HG02943 (cell line): ENCODE data around the gene MEF2B.
"Not testable (repeated sequence)": the region's sequence is repeated elsewhere in the genome, so short reads cannot be mapped to it uniquely, and the experiment has no call there.

ENCODE experiments used
- ATAC-seq: cut with Tn5 transposase; IDR thresholded peaks from one replicate; pipeline ENCODE4 v1.9.1; 2021; ENCODE audit warnings: mild to moderate bottlenecking, low read depth, moderate library complexity; ENCODE audit not compliant: unreplicated experiment

MEF2B gene

GRCh38 chr19:19132912-19133311 is 37.2 kb downstream of the MEF2B start:
- no peak for ATAC-seq

DNA sequence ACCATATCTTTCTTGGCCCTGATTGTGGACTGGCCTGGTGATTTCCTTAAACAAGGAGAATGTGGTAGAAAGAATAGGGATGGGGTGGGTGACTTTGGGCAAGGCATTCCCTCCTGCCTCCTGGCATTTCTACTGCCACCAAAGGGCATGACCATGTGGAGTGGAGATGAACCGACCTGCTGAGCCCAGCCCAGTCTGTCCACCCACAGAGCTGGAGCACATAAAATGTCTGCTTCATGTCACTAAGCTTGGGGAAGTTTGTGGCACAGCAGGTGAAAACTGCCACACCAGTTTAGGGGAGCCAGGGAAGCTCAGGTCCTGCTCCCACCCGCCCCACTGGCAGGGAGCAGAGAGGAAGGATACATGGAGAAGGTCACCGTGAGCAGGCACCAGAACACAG is 38.1 kb downstream of the MEF2B start:
- no peak for ATAC-seq

DNA sequence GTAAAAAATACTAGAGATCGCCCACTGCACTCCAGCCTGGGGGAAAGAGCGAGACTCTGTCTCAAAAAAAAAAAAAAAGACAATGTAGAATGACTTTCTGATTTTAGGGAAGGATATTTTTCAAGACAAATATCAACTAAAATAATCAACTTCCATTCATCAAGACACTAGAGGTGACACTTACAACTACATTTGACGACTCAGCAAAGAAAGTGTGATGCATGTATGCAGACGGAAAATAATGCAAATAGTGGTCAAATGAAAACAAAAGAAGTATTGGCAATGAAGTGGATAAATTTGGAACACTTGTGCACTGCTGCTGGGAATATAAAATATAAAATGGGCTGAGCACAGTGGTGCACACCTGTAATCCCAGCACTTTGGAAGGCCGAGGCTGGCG is 44.0 kb downstream of the MEF2B start:
- no peak for ATAC-seq

- ATAC-seq = no peak
These were observed 46.7 kb downstream of the MEF2B start for GRCh38 chr19:19123386-19123785.

DNA sequence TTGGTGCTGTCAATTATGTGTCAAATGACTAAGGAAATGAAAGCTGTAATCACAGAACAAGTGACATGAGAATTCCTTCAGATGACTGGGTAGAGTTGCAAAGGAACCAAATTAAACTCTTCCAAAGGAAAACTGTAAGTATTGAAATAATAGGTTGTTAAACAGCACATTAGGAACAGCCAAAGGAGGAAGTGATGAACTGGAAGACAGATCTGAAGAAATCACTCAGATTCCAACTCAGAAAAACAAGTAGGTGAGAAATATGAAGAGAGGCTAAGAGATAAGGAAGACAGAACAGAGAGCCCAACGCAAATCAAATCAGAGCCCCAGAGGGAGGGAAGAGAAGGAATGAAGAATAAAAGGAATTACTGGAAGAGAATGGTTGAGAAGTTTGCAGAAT is 47.2 kb downstream of the MEF2B start:
- no peak for ATAC-seq

GRCh38 chr19:19121371-19121770 is 48.7 kb downstream of the MEF2B start:
- ATAC-seq = no peak

DNA sequence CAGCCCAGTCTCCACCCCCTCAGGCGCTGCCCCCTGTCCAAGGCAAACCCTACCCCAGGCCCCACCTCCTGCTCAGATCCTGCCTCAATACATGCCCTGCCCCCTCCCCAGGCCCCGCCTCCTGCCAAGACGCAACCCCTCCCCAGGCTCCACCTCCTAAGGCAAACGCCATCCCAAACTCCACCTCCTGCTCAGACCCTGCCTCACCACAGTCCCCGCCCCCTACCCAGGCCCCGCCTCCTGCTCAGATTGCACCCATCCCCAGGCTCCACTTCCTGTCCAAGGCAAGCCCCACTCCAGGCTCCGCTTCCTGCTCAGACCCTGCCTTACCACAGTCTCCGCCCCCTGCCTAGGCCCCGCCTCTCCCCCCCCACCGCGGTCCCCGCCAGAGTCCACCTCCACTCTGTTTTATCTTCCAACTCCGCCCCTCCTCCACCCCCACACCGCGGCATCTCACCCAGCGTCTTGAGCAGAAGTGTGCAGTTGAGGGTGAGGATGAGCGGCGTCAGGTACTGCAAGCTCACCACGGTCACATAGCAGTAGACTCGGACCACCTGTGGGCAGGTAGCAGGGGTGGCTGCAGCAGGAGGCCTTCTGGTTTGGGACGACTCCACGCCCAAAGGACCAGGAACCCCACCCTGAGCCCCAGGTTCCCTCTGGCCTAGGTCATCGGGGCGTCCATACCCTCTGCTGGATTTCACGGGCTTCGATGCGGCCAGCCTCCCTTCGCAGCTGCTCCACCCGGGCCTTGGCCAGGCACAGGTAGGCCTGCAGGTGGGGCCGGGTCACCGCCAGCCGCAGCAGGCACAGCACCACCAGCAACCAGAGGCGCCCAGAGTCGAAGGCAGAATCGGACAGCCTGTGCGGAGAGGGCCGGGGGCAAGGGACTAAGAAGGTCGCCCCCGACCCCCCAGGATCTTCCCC is 49.5 kb downstream of the MEF2B start:
- no peak for ATAC-seq

- ATAC-seq = no peak
These were observed 50.5 kb downstream of the MEF2B start for GRCh38 chr19:19119325-19120237.

- no peak for ATAC-seq
These were observed 54.1 kb downstream of the MEF2B start for GRCh38 chr19:19115954-19116353.

- ATAC-seq = no peak
These were observed 56.9 kb downstream of the MEF2B start for GRCh38 chr19:19113040-19113626.

- no peak for ATAC-seq
These were observed 58.0 kb downstream of the MEF2B start for GRCh38 chr19:19111967-19112580.

GRCh38 chr19:19111136-19111835 is 58.8 kb downstream of the MEF2B start:
- no peak for ATAC-seq

DNA sequence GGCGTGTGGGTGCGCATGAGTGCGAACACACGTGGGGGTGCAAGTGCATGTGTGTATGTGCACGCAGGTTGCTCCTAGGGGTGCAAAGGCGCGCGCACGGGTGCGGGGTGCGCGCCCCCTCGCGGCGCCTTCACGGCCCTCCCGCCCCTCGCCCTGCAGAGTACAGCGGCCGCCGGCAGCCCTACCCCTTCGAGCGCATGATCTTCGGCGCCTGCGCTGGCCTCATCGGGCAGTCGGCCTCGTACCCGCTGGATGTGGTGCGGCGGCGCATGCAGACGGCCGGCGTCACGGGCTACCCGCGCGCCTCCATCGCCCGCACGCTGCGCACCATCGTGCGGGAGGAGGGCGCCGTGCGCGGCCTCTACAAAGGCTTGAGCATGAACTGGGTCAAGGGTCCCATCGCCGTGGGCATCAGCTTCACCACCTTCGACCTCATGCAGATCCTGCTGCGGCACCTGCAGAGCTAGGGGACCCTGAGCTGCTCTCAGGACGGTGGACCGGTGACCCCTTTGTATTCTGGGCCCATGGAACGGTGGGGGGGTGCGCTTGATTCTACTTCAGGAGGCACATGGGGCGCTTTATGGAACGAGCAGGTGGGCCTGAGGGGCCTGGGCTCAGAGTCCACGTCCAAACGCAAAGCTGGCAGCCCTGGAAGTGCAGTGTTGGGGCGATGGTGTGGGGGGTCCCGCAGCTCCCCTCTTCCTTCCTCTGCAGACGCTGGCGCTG is 59.5 kb downstream of the MEF2B start:
- no peak for ATAC-seq

DNA sequence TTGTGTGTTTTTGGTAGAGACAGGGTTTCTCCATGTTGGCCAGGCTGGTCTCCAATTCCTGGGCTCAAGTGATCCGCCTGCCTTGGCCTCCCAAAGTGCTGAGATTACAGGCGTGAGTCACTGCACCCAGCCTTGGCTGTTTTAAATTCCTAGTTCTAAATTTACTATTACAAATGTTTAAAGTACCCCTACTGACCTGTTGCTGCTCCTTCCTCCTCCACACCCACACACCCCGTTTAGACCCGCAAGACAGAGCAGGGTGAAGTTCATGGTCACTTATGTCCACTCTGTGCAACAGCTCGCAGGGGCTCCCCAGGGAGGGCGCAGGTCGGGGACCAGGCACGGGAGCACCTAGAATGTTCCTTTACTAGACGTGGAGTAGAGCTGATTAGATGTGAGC is 60.5 kb downstream of the MEF2B start:
- no peak for ATAC-seq

GRCh38 chr19:19107654-19108053 is 62.4 kb downstream of the MEF2B start:
- ATAC-seq = no peak

DNA sequence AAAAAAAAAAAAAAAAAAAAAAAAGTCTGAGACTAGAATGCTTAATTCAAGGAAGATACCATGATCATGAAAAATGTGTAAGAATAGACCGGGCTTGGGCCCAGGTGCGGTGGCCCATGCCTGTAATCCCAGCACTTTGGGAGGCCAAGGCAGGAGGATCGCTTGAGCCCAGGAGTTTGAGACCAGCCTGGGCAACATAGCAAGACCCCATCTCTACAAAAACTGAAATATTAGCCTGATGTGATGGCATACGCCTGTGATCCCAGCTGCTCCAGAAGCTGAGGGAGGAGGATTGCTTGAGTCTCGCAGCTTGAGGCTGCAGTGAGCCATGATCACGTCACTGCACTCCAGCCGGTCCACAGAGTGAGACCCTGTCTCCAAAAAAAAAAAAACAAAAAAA is 63.1 kb downstream of the MEF2B start:
- ATAC-seq = not testable (repeated sequence)

DNA sequence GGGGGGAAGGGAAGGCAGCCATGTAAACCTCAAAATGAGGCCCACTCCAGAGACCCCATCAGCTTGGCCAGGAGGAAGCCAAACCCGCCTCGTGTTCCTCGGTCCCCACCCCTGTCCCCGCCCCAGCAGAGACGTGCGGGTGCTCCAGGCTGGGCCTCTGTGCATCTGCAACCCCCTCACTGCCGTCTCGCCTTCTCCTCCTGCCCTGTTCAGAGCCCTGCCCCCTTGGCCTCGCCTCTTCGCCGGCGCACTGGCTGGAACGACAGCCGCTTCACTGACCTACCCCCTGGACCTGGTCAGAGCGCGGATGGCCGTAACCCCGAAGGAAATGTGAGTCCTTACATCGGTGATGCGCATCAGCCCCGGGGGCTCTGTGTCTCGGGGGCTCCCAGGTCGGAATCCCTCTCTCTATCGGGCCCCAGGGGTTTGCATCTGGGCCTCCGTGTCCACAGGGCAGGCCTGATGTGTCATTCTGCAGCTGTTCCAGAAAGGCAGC is 64.0 kb downstream of the MEF2B start:
- no peak for ATAC-seq

DNA sequence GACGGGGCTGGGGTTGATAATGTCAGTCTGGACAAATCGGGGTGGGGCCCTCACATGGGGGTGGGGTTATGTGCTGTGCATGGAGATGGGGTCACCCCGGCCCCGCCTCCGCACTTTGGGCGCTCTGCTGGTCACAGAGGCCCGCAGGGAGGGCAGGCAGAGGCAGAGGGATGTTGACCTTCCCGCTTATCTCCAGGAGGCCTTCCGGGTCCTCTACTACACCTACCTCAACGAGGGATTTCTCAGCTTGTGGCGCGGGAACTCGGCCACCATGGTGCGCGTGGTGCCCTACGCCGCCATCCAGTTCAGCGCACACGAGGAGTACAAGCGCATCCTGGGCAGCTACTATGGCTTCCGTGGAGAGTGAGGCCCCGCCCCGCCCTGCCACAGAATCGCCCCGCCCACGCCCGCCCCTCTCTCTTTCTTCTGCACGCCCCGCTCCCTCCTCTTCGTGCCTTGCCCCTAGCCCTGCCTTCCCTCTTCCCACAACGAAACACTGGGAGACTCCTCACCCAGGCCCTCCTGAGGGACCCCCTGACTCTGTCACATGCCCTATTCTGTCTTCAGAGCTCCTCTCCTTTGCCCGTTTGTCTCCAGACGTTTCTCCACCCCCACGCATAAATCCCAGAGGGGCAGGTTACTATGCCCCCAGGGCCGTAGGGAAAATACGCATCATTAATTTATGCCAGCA is 64.6 kb downstream of the MEF2B start:
- ATAC-seq = no peak

- ATAC-seq = no peak
These were observed 66.9 kb downstream of the MEF2B start for GRCh38 chr19:19103167-19103566.
